Fibroblast of skin of right biceps (primary cell): ENCODE data around the gene HIVEP3.

Experiments
- DNase-seq: peaks from one replicate; pipeline ENCODE4 v3.0.0-alpha.2; 2013

HIVEP3 gene

DNA sequence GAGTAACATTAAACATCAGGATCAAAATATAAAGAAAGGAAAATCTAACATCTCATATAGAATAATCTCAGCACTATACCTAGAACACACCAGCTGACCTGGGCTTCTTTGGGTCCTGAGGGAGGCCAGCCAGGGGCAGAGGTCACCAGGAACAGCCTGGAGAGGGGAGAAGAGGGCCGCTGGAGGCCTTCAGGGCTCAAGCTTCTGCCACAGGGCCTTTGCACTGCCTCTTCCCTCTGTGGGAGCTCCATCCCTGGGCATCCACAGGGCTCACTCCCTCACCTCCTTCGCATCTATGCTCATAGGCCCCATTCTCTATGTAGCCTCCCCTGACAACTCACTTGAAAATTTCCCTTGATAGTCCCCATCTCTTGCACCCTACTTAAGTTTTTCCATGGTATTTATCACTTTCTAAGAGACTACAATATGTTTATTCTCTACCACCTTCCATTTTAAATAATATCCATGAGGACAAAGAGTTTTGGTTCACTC is 73.9 kb downstream of the HIVEP3 start:
- DNase-seq = no peak

DNA sequence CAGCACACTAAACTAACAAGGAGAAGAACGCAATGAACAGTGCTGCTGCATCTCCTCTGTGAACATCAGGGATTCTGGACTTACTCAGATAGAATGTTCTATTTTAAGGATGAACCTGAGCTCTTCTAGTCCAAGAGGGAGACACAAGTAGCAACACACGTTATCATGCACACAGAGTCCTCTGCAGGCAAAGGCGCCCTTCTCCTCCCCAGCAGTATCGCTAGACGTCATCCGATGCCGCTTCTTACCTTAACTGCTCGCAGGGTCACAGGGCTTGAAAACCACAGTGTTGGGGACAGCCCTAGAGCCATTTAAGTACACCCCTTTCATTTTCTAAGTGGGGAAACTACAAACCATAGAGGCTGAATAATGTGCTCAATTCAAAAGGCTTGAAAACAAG is 74.5 kb downstream of the HIVEP3 start:
- no peak for DNase-seq

DNA sequence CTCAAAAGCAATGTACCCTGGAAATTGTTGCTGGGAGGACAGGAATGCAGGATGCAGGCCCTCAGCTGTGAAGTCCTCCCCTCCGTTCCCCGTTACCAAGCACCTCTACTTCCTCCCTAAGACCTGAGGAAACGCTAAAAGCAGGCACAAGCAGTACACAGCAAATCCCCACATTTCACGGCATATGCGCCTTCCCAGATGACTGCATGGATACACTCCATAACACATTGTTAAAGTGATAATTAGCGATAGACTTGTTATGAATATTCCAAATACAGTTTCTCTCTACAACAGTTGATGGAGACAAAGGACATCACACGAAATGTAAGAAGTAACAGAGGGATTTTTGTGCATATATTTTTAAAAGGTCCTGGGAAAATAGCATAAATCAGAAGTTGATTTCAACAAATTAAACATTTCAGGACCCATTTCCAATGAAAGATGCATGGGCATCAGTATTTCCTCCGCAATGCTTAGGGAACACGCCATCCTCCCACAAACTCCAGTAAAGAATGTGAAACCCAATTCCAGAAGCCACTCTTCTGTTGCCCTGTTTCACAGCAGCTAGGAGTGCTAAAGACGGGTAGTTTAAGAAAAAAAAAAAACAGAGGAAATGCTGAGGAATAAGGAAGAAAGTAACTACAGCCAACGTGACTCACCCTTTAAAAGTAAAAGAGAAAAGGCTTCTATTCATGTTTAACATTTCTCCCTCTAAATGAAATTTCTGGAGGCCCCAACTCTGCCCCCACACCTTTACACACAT is 75.5 kb downstream of the HIVEP3 start:
- DNase-seq = peak; percentile 81

DNA sequence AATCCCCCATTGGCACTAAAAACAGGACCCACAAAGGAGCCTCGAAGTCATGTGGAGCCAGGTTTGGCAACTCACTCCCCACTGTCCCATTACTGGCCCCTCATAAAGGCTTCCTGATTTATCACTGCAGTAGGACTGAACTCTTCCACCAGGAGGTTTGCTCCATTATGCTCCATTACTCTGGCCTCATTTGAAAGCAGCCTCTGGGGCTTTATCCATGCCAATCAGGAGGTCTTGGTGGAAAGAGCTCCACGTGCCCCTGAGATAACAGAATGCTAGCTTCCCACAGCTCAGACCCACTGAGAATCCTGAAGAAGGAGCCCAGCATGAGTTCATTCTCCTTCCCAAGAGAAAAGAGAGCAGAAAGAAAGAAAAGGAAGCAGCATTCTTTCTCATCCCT is 76.4 kb downstream of the HIVEP3 start:
- DNase-seq = no peak

DNA sequence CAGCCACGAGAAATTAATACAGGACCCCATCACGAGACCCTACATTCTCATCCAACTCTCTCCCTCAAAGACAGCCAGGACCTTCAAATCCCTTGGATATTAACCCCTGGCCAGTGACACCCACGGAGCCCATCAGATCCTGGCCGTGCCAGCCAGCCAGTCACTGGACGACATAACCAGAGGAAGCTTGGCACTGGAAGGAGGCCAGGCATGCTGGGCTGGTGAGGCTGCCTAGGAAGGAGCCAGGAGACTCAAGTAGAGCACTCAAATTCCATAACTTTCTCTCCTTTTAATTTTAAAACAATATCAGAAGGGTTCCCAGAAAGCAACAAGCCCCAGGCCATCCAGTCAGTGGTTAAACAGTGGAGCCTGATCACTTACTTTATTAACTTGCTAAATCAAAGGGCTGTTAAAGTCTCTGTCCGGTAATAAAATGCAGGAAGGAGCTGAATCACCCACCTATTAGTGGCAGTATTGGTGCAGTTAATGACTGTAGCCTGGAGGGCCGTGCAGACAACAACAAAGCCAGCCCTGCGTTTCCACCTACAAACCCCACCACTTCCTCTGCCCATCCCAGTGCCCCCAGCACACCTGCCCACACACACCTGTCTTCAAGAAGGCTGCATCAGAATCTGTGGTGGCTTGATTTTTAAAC is 78.0 kb downstream of the HIVEP3 start:
- DNase-seq = no peak

DNA sequence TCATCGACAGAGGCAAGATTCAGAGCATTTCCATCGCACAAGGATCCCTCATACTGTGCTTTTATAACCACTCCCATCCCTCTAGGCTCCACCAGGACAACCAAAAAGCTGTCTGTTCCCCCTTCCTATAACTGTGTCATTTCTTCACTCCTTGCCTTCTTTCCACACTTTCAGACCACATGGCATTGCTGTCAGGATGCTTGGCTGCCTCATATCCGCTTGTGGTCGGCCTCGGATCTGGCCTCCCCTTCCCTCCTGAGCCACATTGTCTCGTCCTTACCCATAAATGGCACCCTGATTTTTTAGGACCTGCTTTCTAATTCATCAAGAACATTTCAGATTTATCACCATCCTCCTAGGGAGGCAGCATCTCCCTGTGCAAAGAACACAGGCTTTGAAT is 80.5 kb downstream of the HIVEP3 start:
- DNase-seq = no peak

DNA sequence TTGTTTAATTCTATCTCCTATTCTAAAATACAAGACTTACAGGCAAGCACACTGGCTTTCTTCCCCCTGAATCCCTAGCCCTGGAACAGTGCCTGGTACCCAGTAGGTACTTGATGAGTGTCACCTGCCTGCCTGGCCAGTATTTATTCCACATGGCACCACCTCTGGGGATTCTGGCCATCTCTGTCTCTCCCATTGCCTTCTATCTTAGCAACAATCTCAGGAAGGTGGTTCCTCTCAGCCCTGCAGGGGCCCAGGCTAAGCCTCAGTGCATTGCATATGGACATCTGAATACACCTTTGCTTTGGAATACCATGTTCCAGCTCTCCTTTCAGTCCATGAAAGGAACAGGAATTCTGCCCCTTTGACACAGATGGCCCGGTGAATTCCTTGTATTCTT is 81.0 kb downstream of the HIVEP3 start:
- DNase-seq = no peak

DNA sequence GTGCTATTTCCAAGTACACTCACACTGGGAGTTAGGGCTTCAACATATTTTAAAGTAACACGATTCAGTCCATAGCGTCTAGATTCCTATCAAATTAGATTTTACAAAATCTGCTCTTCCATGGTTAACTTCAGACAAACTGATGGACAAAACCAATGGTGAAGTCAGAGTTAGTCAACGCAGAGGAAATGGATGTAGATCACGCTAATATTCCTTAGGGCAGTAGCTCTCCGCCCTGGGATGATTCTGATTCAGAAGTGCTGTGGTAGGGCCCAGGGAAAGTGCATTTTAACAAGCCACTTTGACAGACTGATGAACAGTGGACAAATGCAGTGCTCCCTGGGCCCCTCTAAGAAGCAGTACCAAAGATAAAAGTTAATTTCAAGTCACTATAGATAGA is 83.2 kb downstream of the HIVEP3 start:
- DNase-seq = peak; percentile 82

DNA sequence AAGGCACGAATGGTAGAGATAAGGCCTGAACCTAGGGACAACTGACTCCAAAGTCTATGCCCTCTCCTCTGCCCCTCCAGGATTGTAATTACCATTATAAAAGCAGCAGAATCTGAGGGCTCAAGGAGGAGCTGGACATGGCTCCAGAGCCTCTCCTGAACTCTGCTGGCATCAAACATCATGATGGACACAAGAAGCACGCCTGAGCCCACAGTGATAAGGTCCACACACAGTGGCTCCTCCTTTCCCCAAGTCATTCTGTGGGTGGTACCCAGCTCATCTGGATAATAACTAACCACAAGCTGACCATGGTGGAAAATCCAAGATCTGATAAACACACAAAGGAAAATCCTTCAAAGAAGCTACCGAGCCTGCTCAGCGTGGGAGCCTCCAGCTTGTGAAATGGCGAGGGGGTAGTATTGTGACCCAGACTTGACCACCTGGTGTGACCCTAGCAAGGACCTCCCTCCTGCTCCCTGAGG is 85.2 kb downstream of the HIVEP3 start:
- no peak for DNase-seq

DNA sequence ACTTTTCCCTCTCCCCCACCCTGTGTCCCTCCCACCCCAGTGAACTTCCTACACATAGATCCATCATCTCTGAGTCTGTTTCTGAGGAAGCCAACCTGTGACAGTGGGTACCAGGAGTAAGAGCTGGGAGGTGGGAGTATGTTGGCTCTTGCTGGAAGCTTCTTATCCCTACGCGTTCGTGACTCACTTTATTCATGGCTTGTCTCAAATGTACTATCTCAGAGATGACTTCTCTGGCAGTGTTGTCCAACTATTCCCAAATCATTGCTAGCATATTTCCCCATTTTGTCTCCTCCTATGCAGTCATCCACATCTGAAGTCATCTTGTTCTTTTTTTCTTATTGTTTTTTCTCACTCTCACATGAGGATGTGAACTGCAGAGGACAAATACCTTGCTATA is 88.0 kb downstream of the HIVEP3 start:
- DNase-seq = peak; percentile 55

DNA sequence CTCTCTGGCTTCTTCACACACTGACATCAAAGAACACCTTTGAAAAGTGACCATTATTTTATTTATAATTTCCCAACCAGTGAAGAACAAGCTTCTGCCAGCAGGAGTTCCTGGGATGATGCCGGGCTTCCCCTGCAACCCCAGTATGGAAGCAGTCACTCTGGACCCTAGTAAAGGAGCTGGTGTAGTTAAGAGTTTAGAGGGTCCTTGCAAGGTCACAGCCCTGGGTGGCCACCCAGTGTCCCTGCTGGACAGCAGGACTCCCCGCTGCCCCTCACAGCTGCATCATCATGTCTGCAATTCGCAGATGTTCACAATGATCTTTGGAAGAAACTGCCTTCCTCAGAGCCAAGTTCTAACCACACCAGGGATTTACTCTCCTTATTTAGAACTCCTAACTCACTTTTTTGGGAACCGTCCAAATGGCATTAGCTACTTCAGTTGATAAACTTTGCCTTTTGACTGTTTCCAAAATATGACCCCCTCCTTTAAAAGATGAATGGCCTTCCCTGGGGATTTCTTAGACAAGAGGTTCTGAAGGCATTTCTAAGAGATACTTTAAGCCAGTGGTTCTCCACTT is 90.6 kb downstream of the HIVEP3 start:
- peak; percentile 76 for DNase-seq

DNA sequence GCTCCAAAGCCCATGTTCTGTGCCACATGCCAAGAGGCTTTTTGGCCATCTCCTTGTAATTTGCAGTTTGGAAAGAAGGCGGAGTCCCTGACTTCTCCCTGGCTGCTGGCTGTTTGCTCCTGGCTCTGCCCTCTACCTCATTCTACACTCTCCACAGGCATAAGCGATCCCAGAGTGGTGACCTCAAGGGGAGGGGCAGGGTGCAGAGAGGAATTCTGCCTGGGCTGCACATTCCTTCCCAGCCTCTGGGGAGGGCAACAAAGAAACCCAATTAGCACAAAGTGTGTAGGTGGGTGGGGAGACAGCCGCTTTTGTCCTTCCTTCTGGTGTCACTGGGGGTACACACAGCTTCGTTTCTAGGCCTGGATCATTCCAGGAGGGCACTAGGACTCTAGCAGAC is 95.3 kb downstream of the HIVEP3 start:
- DNase-seq = peak; percentile 62

DNA sequence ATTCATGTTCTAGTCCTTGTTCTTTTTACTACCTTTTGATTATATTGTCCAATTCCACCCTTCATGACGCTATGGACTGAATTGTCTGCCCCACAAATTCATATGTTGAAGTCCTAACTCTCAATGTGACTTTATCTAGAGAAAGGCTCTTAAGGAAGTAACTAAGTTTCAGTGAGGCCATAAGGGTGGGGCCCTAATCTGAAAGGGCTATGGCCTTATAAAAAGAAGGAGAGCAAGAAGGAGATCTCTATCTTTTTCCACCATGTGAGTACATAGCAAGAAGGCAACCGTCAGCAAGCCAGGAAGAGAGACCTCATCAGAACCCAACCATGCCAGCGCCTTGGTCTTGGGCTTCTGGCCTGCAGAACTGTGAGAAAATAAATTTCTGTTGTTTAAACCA is 95.9 kb downstream of the HIVEP3 start:
- no peak for DNase-seq

DNA sequence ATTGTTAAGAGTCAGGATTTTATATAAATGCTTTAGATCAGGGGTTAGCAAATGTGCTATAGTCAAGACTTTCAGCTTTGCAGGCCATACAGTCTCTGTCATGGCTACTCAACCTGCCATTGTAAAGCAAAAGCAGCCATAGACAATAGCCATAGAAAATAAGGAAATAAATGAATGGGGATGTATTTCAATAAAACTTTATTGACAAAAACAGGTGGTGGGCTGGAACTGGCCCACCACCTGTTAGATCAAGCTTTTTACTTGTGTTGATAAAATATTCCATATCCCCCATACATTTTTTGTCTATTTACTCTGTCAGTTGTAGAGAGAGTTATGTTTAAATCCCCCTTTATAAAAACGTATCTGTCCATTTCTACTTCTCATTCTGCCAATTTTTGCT is 98.9 kb downstream of the HIVEP3 start:
- DNase-seq = no peak

DNA sequence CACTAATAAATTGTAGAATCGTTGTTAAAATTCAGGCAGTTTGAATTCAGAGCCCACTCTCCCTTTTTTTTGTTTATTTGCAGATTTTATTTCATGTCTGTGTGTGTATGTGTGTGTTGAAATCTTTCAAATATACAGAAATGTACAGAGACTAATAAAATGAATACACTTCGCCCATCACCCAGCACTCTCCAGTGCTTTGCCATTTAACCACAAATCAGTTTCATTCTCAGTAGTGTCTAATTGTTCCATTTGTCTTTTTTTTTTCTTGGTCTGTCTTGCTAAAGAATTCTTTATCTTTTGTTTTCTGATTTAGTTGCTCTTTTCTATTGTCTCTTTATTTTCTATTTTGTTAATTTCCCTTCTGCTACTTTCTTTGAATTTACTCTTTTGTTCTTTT is 99.7 kb downstream of the HIVEP3 start:
- no peak for DNase-seq

DNA sequence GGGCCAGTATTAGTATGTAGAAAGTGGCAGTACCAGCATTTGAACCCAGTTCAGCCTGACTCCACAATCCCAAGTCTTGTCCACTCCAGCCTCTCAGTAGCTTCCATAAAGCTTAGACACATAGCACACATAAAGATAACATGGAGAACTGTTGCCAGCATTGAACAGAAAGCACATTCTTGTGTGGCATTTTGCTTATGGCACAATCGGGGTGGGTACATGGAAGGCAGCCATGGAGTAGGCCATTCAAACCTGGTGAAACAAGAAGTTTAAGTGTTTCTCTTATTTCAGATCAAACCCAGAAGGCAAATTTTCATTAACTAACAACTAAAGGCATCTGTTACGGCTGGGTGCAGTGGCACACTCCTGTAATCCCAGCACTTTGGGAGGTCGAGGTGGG is 102.7 kb downstream of the HIVEP3 start:
- DNase-seq = no peak

DNA sequence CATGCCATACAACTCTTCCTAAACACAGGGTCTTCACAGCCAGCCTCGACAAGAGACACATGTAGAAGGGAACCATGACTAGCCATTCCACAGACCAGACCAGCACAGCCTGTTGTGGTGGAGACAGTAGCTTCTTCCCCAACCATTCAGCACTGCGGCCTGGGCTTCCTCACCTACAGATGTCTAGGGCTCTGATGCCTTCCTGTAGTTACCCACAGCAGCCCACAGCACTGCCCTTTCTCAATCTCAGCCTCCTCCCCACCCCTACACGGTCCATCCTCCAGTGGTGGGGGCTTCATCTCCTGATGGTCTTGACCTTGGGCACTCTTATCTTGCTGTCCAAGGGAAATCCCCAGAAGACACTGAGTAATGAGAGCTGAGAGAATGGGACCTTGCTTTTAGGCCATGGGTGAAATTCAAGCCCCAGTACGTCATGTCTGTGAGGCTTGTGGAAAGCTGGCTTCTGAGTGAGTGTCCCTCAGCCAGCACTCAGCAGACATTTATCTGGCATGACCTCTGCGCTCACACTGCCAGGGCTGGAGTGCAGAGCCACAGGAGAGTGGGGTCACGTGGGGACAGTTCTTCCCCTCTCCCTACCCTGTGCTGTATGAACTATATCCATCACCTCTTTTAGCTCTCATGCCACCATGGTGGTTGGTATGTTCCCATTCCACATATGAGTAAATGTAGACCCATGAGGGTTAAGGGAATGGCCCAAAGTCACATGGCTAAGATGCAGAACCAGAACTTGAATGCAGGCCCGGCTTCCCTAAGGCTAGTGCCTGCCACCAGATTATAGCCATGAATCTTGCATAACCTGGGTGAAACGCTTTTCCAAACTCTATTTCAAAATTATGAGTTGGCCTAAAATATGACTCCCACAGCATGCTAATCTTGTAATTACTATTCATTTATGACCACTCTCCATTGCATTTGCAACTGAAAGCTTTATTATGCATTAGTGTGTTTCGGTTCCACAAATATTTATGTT is 104.7 kb downstream of the HIVEP3 start:
- DNase-seq = no peak

DNA sequence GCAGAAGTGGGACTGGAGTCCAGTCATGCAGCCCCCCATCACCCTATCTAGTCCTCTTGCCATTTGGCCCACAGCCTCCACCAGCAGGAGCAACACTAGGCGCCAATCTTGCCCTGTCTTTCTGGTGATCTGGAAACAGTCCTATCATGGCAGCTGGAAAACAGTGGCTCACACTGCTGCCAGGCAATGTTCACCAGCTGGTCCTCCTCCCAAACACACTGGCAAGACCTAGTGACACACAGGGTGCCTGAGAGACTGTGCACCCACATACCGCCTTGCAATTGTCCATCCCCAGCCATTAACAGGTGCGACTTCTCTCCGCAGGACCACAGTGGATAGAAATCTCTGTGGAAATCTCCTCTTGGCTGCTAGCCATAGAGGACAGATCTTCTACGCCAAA is 105.5 kb downstream of the HIVEP3 start:
- DNase-seq = no peak

DNA sequence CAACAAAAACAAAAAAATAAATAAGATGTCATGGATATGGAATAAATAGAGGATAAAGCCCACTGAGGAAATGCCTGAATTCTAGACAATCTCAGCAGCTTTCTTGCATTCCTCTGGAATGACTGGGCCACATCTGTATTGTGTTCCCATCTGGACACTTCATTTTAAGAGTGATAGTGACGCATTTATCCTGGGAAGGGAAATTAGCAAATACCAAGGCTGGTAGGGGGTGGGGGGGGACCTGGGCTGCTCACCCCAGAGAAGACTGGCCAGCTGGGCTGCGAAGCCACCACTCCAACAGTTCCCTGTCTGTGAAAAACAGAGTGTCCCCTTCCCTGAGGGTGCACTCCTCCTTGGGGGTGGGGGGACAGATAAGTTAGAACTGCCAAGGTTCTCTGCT is 106.3 kb downstream of the HIVEP3 start:
- DNase-seq = peak; percentile 93

DNA sequence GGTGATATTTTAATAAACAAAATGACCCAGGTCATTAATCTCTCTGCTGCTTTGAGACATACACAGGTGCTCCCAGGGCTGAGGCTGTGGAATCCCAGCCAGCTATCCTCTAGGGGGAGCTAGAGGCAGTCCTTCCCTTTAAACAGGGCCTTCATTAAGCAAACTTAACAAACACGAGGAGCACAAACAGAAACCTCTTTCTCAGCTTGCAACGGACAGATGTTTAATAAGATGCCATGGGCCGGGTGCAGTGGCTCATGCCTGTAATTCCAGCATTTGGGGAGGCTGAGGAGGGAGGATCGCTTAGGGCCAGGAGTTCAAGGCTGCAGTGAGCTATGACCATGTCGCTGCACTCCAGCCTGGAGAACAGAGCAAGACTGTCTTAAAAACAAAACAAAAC is 106.7 kb downstream of the HIVEP3 start:
- DNase-seq = peak; percentile 72

DNA sequence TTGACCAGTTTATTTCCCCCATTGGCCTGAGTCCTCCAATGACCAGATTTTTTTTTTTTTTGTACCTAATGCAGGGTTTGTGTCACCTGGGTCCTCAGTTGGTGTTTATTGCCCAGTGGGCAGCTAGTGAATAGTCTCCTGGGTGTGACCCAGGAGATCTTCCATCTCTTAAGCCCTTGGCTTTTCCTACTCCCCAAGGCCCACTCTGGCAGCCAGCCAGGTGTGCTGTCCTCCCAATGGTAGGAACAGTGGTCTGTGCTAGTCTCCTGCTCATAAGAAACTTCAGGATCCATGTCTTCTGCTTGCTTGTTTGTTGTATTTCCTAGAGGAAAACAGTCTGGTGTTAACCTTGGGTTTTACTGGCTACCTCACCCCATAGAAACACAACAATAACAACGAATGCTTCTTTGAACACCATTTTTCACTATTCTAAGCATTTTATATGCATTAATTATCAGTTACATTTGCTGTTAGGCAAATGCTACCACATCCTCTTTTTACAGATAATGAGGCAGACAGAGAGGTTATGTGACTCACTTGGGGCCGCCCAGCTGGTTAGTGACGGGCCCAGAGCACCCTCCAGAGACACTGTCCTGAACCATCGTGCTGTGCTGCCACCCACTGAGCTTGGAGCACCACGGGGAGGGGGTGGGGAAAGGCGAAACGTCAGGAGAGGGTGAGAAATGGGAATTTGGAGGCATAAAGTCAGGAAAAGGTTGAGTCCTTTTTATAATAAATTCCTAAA is 107.5 kb downstream of the HIVEP3 start:
- DNase-seq = peak; percentile 54

DNA sequence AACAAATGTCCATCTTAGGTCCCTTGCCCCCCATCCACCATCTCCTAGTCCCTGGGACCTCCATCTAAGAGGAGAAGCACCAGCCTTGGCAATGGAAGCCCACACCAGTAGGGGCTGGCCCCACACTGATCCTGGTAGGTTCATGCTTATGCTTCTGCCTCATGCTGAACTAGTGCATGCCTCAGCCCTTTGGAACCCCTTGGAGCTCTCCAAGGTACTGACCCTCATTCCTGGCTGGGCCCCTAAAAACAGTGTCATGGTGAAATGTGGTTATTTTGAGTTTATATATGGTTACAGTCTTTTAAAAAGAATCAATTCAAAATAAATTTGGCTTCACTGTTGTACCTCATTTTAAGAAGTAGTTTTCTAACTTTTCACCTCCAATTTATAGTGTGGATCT is 108.3 kb downstream of the HIVEP3 start:
- DNase-seq = peak; percentile 68
